Keratinocyte (primary cell): ENCODE measurements around the gene PUM1. TPM values are rescaled to one million over a fixed set of nuclear protein-coding genes. Genes with fewer than 3 reads are reported as not detected.

Experiments
- DNase-seq: peaks from one replicate; pipeline ENCODE4 v3.0.0-alpha.2; 2011; ENCODE audit warnings: low read depth, missing footprints, low spot score
- FAIRE-seq: peaks from 2 replicates; lab custom pipeline; 2011; peaks lifted over from hg19 to GRCh38; lab: Jason Lieb, UNC
- H2AFZ ChIP-seq: 2 replicates; pipeline ENCODE4 v1.6.0; 2012; ENCODE audit warnings: low read length, control low read depth, inconsistent platforms; ENCODE audit not compliant: control insufficient read depth
- H3K27ac ChIP-seq: 2 replicates; pipeline ENCODE4 v1.5.1; 2011; ENCODE audit warnings: low read length; ENCODE audit not compliant: control insufficient read depth, insufficient read depth
- H3K27me3 ChIP-seq: 3 replicates; pipeline ENCODE4 v1.6.0; 2011; ENCODE audit warnings: low read length; ENCODE audit not compliant: control insufficient read depth, insufficient read depth; ENCODE audit errors: extremely low read depth
- H3K36me3 ChIP-seq, 2 experiments: 2 replicates in 1 of 2; 3 replicates in 1 of 2; pipeline ENCODE4 v1.5.1; 2011; ENCODE audit warnings: low read length in 2 of 2, mild to moderate bottlenecking in 1 of 2; ENCODE audit not compliant: control insufficient read depth in 2 of 2, insufficient read depth in 2 of 2; ENCODE audit errors: extremely low read depth in 1 of 2
- H3K4me1 ChIP-seq: 3 replicates; pipeline ENCODE4 v1.5.1; 2011; ENCODE audit warnings: low read length; ENCODE audit not compliant: control insufficient read depth, insufficient read depth; ENCODE audit errors: extremely low read depth
- H3K4me2 ChIP-seq: 3 replicates; pipeline ENCODE4 v1.6.0; 2011; ENCODE audit warnings: low read depth, low read length; ENCODE audit not compliant: control insufficient read depth, insufficient read depth; ENCODE audit errors: extremely low read depth
- H3K4me3 ChIP-seq, 3 experiments: fragments of 200-600 bp in 1 of 3; sonication (generic) in 1 of 3; 2 replicates in 2 of 3; 3 replicates in 1 of 3; pipeline ENCODE4 v1.5.1; 2011 to 2016; ENCODE audit warnings: low read length in 3 of 3, mild to moderate bottlenecking in 3 of 3, control low read depth in 2 of 3, inconsistent platforms in 1 of 3, low read depth in 1 of 3, mixed read lengths in 1 of 3, mixed run types in 1 of 3, moderate library complexity in 1 of 3; ENCODE audit not compliant: control insufficient read depth in 2 of 3, insufficient read depth in 2 of 3; ENCODE audit errors: extremely low read depth in 1 of 3
- H3K79me2 ChIP-seq: 2 replicates; pipeline ENCODE4 v1.6.0; 2012; ENCODE audit warnings: low read length; ENCODE audit not compliant: control insufficient read depth, insufficient read depth
- H3K9ac ChIP-seq: 3 replicates; pipeline ENCODE4 v1.6.0; 2011; ENCODE audit warnings: low read length; ENCODE audit not compliant: control insufficient read depth, insufficient read depth; ENCODE audit errors: extremely low read depth
- H3K9me1 ChIP-seq: 3 replicates; pipeline ENCODE4 v1.6.0; 2011; ENCODE audit warnings: low read length; ENCODE audit not compliant: control insufficient read depth, insufficient read depth; ENCODE audit errors: extremely low read depth
- H3K9me3 ChIP-seq: 2 replicates; pipeline ENCODE4 v1.5.1; 2012; ENCODE audit warnings: low read depth, low read length; ENCODE audit not compliant: control insufficient read depth
- H4K20me1 ChIP-seq: 3 replicates; pipeline ENCODE4 v1.6.0; 2011; ENCODE audit warnings: low read length; ENCODE audit not compliant: control insufficient read depth, insufficient read depth; ENCODE audit errors: extremely low read depth
- EZH2 ChIP-seq: IDR thresholded peaks from one replicate; pipeline ENCODE4 v1.6.1; 2012; ENCODE audit warnings: inconsistent platforms, mild to moderate bottlenecking, low read length, moderate library complexity
- dilution Hi-C: fragments of 300-500 bp; cut with MboI; formaldehyde crosslinking; loops from one replicate; pipeline ENCODE4 v1.7.0; 2020; ENCODE audit warnings: low sequenced_read_pairs; ENCODE audit not compliant: extremely low pct_ligation_motif_present
- polyA plus RNA-seq, 5 experiments: library from polyadenylated mRNA; depleted of rRNA in 3 of 5; stranded (reverse) in 3 of 5; stranded (forward) in 1 of 5; unstranded in 1 of 5; fragments of >200 nt; gene quantifications; 1 replicate in 1 of 5; 2 replicates in 3 of 5; 3 replicates in 1 of 5; pipeline versions ENCODE4 v1.2.1 to v1.2.3, GENCODE V29; 2011 to 2012; ENCODE audit warnings: missing spikeins in 2 of 5, low read depth in 1 of 5, low replicate concordance in 1 of 5
- TF ChIP-seq, protein P1 (sequence below), 3 experiments: IDR thresholded peaks in 1 of 3; conservative IDR thresholded peaks in 1 of 3; optimal IDR thresholded peaks in 1 of 3; 2 replicates in 2 of 3; 3 replicates in 1 of 3; pipeline versions ENCODE3 to v1.5.1; 2011; ENCODE audit warnings: low read length in 3 of 3, mild to moderate bottlenecking in 3 of 3, moderate library complexity in 2 of 3, control low read depth in 1 of 3, inconsistent platforms in 1 of 3; ENCODE audit not compliant: insufficient read depth in 2 of 3; ENCODE audit errors: extremely low read depth in 1 of 3

The PUM1 gene
- polyA plus RNA-seq, 1 donor (not counting 4 experiments of a cell fraction or from before 2014, with no cell fraction given) = 68.6 TPM

DNA sequence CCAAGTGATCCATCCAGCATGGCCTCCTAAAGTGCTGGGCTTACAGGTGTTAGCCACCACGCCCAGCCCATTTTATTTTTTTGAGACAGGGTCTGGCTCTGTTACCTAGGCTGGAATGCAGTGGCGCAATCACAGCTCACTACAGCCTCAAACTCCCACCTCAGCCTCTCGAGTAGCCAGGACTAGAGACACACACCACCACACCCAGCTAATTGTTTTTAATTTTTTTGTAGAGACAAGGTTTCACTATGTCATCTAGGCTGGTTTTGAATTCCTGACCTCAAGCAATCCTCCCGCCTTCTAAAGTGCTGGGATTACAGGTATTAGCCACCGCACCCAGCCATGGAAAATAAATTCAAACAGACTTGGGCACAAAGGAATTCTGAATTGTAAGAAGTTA, 31.9 kb downstream of the PUM1 start:
- H3K27ac ChIP-seq = no peak overlapping the region
- H3K4me2 ChIP-seq = no peak overlapping the region
- FAIRE-seq (no peak), DNase-seq (no peak)
- H3K36me3 ChIP-seq = peaks cover 1 to 17% of the 10 kb centered on the region in 2 experiments
- H2AFZ ChIP-seq = no peak overlapping the region
- H3K9me3 ChIP-seq = no peaks in the 10 kb centered on the region
- TF ChIP-seq, protein P1, sequence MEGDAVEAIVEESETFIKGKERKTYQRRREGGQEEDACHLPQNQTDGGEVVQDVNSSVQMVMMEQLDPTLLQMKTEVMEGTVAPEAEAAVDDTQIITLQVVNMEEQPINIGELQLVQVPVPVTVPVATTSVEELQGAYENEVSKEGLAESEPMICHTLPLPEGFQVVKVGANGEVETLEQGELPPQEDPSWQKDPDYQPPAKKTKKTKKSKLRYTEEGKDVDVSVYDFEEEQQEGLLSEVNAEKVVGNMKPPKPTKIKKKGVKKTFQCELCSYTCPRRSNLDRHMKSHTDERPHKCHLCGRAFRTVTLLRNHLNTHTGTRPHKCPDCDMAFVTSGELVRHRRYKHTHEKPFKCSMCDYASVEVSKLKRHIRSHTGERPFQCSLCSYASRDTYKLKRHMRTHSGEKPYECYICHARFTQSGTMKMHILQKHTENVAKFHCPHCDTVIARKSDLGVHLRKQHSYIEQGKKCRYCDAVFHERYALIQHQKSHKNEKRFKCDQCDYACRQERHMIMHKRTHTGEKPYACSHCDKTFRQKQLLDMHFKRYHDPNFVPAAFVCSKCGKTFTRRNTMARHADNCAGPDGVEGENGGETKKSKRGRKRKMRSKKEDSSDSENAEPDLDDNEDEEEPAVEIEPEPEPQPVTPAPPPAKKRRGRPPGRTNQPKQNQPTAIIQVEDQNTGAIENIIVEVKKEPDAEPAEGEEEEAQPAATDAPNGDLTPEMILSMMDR (optimal IDR thresholded peaks at IDR 0.05 in 1 of 3, IDR thresholded peaks at IDR 0.05 in 1 of 3, conservative IDR thresholded peaks at IDR 0.05 in 1 of 3; ENCODE audit: extremely low read depth in 1 of 3, insufficient read depth in 2 of 3, low read length in 3 of 3) = no peak
- TF ChIP-seq EZH2 = no peak
- H3K9ac ChIP-seq = no peak overlapping the region
- peaks cover 37% of the 10 kb centered on the region for H3K4me1 ChIP-seq
- H3K27me3 ChIP-seq = no peaks in the 10 kb centered on the region
- peaks cover 12% of the 10 kb centered on the region for H3K9me1 ChIP-seq
- no peak overlapping the region for H3K4me3 ChIP-seq
- H4K20me1 ChIP-seq = peaks cover 55% of the 10 kb centered on the region
- dilution Hi-C loops = no loop called here
- H3K79me2 ChIP-seq = peaks cover 99% of the 10 kb centered on the region

DNA sequence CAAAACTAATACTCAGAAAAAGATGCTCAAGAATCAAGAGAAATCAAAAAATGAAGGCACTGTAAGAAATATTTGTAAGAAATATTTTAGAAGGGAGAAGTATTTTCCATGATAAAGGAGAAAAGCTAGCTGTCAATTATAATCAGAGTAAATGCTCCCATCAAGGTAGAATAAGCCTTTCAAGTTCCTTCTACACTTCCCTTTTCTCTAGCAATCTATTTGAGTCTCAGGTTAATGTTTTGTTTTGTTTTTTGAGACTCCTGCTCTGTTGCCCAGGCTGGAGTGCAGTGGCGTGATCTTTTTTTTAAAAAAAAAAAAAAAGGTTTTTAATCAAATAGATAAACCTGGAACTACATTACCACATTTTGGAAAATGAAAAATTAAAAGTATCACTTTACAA, 33.3 kb downstream of the PUM1 start:
- Histone ChIP-seq H4K20me1 (peaks cover 55% of the 10 kb centered on the region), H3K9me3 (no peaks in the 10 kb centered on the region), H2AFZ (no peak overlapping the region), H3K27me3 (no peaks in the 10 kb centered on the region), H3K79me2 (peaks cover 99% of the 10 kb centered on the region), H3K4me1 (peaks cover 27% of the 10 kb centered on the region), H3K9ac (no peak overlapping the region), H3K4me2 (no peak overlapping the region), H3K36me3 (peaks cover 3 to 21% of the 10 kb centered on the region in 2 experiments), H3K9me1 (peaks cover 12% of the 10 kb centered on the region), H3K4me3 (no peak overlapping the region), H3K27ac (no peak overlapping the region)
- dilution Hi-C loops = no loop called here
- FAIRE-seq = no peak
- DNase-seq = no peak
- TF ChIP-seq EZH2 = no peak
- TF ChIP-seq, protein P1 (optimal IDR thresholded peaks at IDR 0.05 in 1 of 3, IDR thresholded peaks at IDR 0.05 in 1 of 3, conservative IDR thresholded peaks at IDR 0.05 in 1 of 3; ENCODE audit: extremely low read depth in 1 of 3, insufficient read depth in 2 of 3, low read length in 3 of 3) = no peak
